Ovary (tissue), 3 donors: ENCODE data around the gene TRAF2.

Source experiments
- CTCF ChIP-seq, 3 donors: fragments of 450-650 bp in 2 of 3; fragments of 200-600 bp in 1 of 3; IDR thresholded peaks; one replicate each; pipeline versions ENCODE4 v1.5.1 to v1.8.0; 2016 to 2022; ENCODE audit warnings: antibody characterized with exemption in 3 of 3, mild to moderate bottlenecking in 1 of 3
- POLR2A ChIP-seq: fragments of 450-650 bp; IDR thresholded peaks from one replicate; pipeline ENCODE4 v1.6.1; 2017; ENCODE audit warnings: antibody characterized with exemption, mild to moderate bottlenecking, moderate library complexity
- donor health status: DM: no; HTN: no; CAD: no.

- TF ChIP-seq CTCF (IDR thresholded peaks at IDR 0.05) (no peak), POLR2A (no peak)
Observed at GRCh38 chr9:136856541-136857141, 29.7 kb upstream of the TRAF2 start.
